Measurements from ENCODE around the gene EME2. TPM values are rescaled to one million over a fixed set of nuclear protein-coding genes. Genes with fewer than 3 reads are reported as not detected.

EME2 gene
- total and polyA plus RNA-seq, 12 donors = 1.8 to 90.7 (median 19.2) TPM

DNA sequence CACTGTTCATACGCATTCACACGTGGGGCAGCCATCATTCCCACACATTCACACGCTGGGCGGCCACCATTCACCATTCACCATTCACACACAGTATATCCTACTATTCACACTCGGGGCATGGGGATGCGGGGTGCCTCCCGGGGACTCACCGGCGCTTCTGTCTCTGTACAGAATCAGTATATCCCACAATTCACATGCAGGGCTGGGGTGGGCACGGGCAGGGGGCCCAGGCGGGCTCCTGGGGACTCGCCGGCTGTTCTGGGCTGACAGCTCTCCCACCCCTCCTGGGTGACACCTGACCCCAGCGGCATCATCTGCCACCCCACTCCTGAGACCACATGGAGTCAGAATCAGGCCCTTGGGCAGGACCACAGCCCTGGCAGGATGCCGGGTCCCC, 10.9 kb upstream of the EME2 start:
- peaks cover 0 to 71% of the 10 kb centered on the region in 2 donors for H3K36me3 ChIP-seq (replicated peaks in 1 of 2)
- DNase-seq = peak in 1 of 7 donors; percentile 18
- no peaks in the 10 kb centered on the region for H3K27me3 ChIP-seq
- H3K4me3 ChIP-seq = no peak overlapping the region
- intact Hi-C loops (cut with DNase I) = no loop called here
- H3K27ac ChIP-seq = no peak overlapping the region
- H3K9me3 ChIP-seq (replicated peaks in 1 of 3) = no peaks in the 10 kb centered on the region
- TF ChIP-seq, protein P1, sequence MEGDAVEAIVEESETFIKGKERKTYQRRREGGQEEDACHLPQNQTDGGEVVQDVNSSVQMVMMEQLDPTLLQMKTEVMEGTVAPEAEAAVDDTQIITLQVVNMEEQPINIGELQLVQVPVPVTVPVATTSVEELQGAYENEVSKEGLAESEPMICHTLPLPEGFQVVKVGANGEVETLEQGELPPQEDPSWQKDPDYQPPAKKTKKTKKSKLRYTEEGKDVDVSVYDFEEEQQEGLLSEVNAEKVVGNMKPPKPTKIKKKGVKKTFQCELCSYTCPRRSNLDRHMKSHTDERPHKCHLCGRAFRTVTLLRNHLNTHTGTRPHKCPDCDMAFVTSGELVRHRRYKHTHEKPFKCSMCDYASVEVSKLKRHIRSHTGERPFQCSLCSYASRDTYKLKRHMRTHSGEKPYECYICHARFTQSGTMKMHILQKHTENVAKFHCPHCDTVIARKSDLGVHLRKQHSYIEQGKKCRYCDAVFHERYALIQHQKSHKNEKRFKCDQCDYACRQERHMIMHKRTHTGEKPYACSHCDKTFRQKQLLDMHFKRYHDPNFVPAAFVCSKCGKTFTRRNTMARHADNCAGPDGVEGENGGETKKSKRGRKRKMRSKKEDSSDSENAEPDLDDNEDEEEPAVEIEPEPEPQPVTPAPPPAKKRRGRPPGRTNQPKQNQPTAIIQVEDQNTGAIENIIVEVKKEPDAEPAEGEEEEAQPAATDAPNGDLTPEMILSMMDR (IDR thresholded peaks at IDR 0.05) = no peak
- no peak for TF ChIP-seq POLR2A (IDR thresholded peaks at IDR 0.05)
- 93 to 94% (median 93%) methylated on average over 9 to 15 of the region's 15 CpGs for WGBS, 4 donors
- no peaks in the 10 kb centered on the region for H3K4me1 ChIP-seq (replicated peaks in 1 of 2)

DNA sequence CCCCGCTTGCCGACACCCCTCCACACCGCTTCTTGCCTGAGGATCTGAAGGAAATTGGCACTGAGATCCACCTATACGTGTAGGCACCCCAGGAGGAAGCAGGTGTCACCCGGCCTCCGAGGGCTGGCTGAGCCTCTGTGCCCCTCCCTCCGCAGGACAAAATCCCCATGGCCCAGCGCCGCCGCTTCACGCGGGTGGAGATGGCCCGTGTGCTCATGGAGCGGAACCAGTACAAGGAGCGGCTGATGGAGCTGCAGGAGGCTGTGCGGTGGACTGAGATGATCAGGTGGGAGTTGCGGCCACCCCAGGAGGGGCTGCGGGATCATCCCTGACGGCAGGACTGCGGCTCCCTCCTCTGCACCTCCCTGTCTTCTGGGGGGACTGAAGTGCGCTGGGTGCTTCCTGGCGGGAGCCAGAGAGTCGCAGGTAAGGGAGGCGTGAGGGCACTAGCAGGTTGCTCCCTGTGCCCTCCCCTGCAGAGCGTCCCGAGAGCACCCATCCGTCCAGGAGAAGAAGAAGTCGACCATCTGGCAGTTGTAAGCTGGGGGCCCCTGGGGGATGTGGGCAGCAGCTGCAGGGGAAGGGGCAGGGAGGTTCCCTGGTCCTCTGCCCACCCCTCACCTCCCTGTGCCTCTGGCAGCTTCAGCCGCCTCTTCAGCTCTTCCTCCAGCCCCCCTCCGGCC, 10.3 kb upstream of the EME2 start:
- H3K27ac ChIP-seq = no peak overlapping the region
- no peaks in the 10 kb centered on the region for H3K9me3 ChIP-seq (replicated peaks in 1 of 3)
- no peaks in the 10 kb centered on the region for H3K4me1 ChIP-seq (replicated peaks in 1 of 2)
- no peak overlapping the region for H3K4me3 ChIP-seq
- H3K27me3 ChIP-seq = no peaks in the 10 kb centered on the region
- intact Hi-C loops (cut with DNase I) = no loop called here
- WGBS, 4 donors = 91 to 93% (median 91%) methylated on average over 20 to 29 of the region's 30 CpGs
- no peak for DNase-seq
- peaks cover 0 to 77% of the 10 kb centered on the region in 2 donors for H3K36me3 ChIP-seq (replicated peaks in 1 of 2)
- TF ChIP-seq, protein P1 (IDR thresholded peaks at IDR 0.05) = no peak
- TF ChIP-seq POLR2A (IDR thresholded peaks at IDR 0.05) = no peak

DNA sequence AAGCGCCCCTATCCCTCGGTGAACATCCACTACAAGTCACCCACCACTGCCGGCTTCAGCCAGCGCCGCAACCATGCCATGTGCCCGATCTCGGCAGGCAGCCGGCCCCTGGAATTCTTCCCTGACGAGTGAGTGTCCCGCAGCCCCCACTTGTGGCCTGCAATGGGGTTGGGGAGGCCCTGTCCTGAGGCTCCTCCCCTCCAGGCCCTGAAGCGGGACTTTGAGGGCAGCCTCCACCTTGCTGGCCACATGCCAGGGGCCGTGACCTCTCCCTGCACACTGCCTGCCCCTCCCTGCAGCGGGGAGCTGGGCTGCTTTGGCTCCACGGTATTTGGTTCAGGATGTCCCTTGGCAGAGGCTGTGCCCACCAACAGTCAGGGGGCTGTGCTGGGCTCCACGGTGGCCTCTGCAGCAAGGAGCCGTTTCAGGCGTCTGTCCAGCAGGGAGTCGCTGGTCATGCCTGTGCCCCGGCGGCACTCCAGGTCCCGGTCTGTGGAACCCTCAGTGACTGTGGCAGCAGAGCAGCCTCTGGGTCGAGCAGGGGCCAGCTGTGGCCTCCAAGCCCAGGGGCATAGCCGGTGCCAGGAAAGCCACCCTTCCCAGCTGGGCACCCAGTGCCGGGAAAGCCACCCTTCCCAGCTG, 9.6 kb upstream of the EME2 start:
- H3K36me3 ChIP-seq (replicated peaks in 1 of 2) = peaks cover 0 to 78% of the 10 kb centered on the region in 2 donors
- H3K4me3 ChIP-seq = no peak overlapping the region
- intact Hi-C loops (cut with DNase I) = no loop called here
- no peaks in the 10 kb centered on the region for H3K4me1 ChIP-seq (replicated peaks in 1 of 2)
- WGBS, 4 donors = 81 to 87% (median 85%) methylated on average over 13 to 24 of the region's 24 CpGs
- no peaks in the 10 kb centered on the region for H3K27me3 ChIP-seq
- peak in 1 of 7 donors; percentile 33 for DNase-seq
- H3K9me3 ChIP-seq (replicated peaks in 1 of 3) = no peaks in the 10 kb centered on the region
- TF ChIP-seq, protein P1 (IDR thresholded peaks at IDR 0.05) = no peak
- TF ChIP-seq POLR2A (IDR thresholded peaks at IDR 0.05) = no peak
- no peak overlapping the region for H3K27ac ChIP-seq

- intact Hi-C loops (cut with DNase I) = no loop called here
- DNase-seq = peak in 1 of 7 donors; percentile 36
- TF ChIP-seq, protein P1 (IDR thresholded peaks at IDR 0.05) = peak in 4 of 6 experiments; percentile 9 to 43 (median 26)
- no peak for TF ChIP-seq POLR2A (IDR thresholded peaks at IDR 0.05)
- Histone ChIP-seq H3K27ac (peak overlapping the region in 1 of 5 donors; percentile 1), H3K9me3 (replicated peaks in 1 of 3) (no peaks in the 10 kb centered on the region), H3K27me3 (no peaks in the 10 kb centered on the region), H3K4me1 (replicated peaks in 1 of 2) (no peaks in the 10 kb centered on the region), H3K36me3 (replicated peaks in 1 of 2) (peaks cover 0 to 81% of the 10 kb centered on the region in 2 donors), H3K4me3 (no peak overlapping the region)
- 73 to 87% (median 75%) methylated on average over 21 to 81 of the region's 81 CpGs for WGBS, 4 donors
These were observed 8.8 kb upstream of the EME2 start for GRCh38 chr16:1763521-1764511.

All from adrenal gland (tissue), 12 donors.